BLaER1 treated with 17β-estradiol and CSF1 and Interleukin-3, amounts not matched to agents 10 nM and 100 nM (cell line): Measurements from ENCODE around the gene PPP2R2D.

Experiments
- H3K27ac ChIP-seq, 11 experiments: shearing (Covaris generic); formaldehyde crosslinking; 2 replicates each; pipeline ENCODE4 v1.8.1; 2022
- H3K27me3 ChIP-seq, 11 experiments: shearing (Covaris generic); formaldehyde crosslinking; 2 replicates each; pipeline ENCODE4 v1.8.1; 2022
- H3K36me3 ChIP-seq, 11 experiments: shearing (Covaris generic); formaldehyde crosslinking; 2 replicates each; pipeline ENCODE4 v1.8.1; 2022
- H3K4me1 ChIP-seq, 10 experiments: shearing (Covaris generic); formaldehyde crosslinking; 2 replicates each; pipeline ENCODE4 v1.8.1; 2022
- H3K4me2 ChIP-seq, 11 experiments: shearing (Covaris generic); formaldehyde crosslinking; 2 replicates each; pipeline ENCODE4 v1.8.1; 2022
- H3K4me3 ChIP-seq, 10 experiments: shearing (Covaris generic); formaldehyde crosslinking; 2 replicates each; pipeline ENCODE4 v1.8.1; 2022
- H3K9ac ChIP-seq, 11 experiments: shearing (Covaris generic); formaldehyde crosslinking; 2 replicates each; pipeline ENCODE4 v1.8.1; 2022
- H3K9me3 ChIP-seq, 11 experiments: shearing (Covaris generic); formaldehyde crosslinking; replicated peaks in 1 of 11; 2 replicates each; pipeline ENCODE4 v1.8.1; 2022
- H4K20me1 ChIP-seq, 11 experiments: shearing (Covaris generic); formaldehyde crosslinking; 2 replicates each; pipeline ENCODE4 v1.8.1; 2022
- Cebpa-rat ChIP-seq, 11 experiments: shearing (Covaris generic); IDR thresholded peaks; 2 replicates each; pipeline ENCODE4 v1.8.1; 2022

The PPP2R2D gene

GRCh38 chr10:131900350-131901152, at the start of gene PPP2R2D:
PPP2R2D (plus strand) TSS chr10:131901008; CDS start chr10:131901149, 141 bp downstream.
- H3K4me1 ChIP-seq = peaks cover 52 to 82% (median 77%) of the 10 kb centered on the region in 10 experiments
- H3K9me3 ChIP-seq = no peaks in the 10 kb centered on the region
- peak within 1 kb of the TSS; percentile 76 to 89 (median 82) for H3K4me3 ChIP-seq
- peak within 1 kb of the TSS; percentile 79 to 92 (median 88) for H3K27ac ChIP-seq
- H3K9ac ChIP-seq = peak within 1 kb of the TSS; percentile 83 to 97 (median 92)
- H4K20me1 ChIP-seq = peaks cover 38 to 47% (median 42%) of the 10 kb centered on the region in 11 experiments
- peak within 1 kb of the TSS; percentile 85 to 100 (median 95) for H3K4me2 ChIP-seq
- no peak for TF ChIP-seq Cebpa-rat (IDR thresholded peaks at IDR 0.05)
- no peaks in the 10 kb centered on the region for H3K27me3 ChIP-seq
- H3K36me3 ChIP-seq = peaks cover under 1 to 23% (median 13%) of the 10 kb centered on the region in 11 experiments; a peak in 20 of 22 replicates

- TF ChIP-seq Cebpa-rat (IDR thresholded peaks at IDR 0.05) = no peak
Measured at GRCh38 chr10:131851346-131851745, 49.5 kb upstream of the PPP2R2D start.

GRCh38 chr10:131852176-131852822, 48.5 kb upstream of the PPP2R2D start:
- peaks cover 0 to 23% (median 18%) of the 10 kb centered on the region in 10 experiments; a peak in 16 of 20 replicates for H3K4me1 ChIP-seq
- no peak overlapping the region for H3K27ac ChIP-seq
- no peak overlapping the region for H3K4me3 ChIP-seq
- H4K20me1 ChIP-seq = peaks cover 0 to 22% (median 0%) of the 10 kb centered on the region in 11 experiments; a peak in 4 of 22 replicates
- peaks cover 0 to 17% (median 0%) of the 10 kb centered on the region in 11 experiments; a peak in 8 of 22 replicates for H3K27me3 ChIP-seq
- no peak for TF ChIP-seq Cebpa-rat (IDR thresholded peaks at IDR 0.05)
- H3K4me2 ChIP-seq = no peak overlapping the region
- no peaks in the 10 kb centered on the region for H3K9me3 ChIP-seq
- H3K36me3 ChIP-seq = no peaks in the 10 kb centered on the region
- H3K9ac ChIP-seq = no peak overlapping the region

More at GRCh38 chr10:131851346-131851745, 49.5 kb upstream of the PPP2R2D start:
- Histone ChIP-seq H3K27ac (no peak overlapping the region), H3K4me1 (peaks cover 0 to 18% (median 13%) of the 10 kb centered on the region in 10 experiments; a peak in 16 of 20 replicates), H3K9ac (no peak overlapping the region), H3K4me3 (no peak overlapping the region), H3K27me3 (peaks cover 0 to 8% (median 0%) of the 10 kb centered on the region in 11 experiments; a peak in 5 of 22 replicates), H3K9me3 (no peaks in the 10 kb centered on the region), H4K20me1 (peaks cover 0 to 22% (median 0%) of the 10 kb centered on the region in 11 experiments; a peak in 4 of 22 replicates), H3K4me2 (no peak overlapping the region), H3K36me3 (no peaks in the 10 kb centered on the region)

- Histone ChIP-seq H3K27me3 (peaks cover 0 to 22% (median 0%) of the 10 kb centered on the region in 11 experiments; a peak in 8 of 22 replicates), H4K20me1 (peaks cover 0 to 22% (median 0%) of the 10 kb centered on the region in 11 experiments; a peak in 4 of 22 replicates), H3K4me2 (no peak overlapping the region), H3K4me1 (peaks cover 0 to 30% (median 25%) of the 10 kb centered on the region in 10 experiments; a peak in 16 of 20 replicates), H3K9me3 (no peaks in the 10 kb centered on the region), H3K4me3 (no peak overlapping the region), H3K36me3 (no peaks in the 10 kb centered on the region), H3K9ac (no peak overlapping the region), H3K27ac (no peak overlapping the region)
- TF ChIP-seq Cebpa-rat (IDR thresholded peaks at IDR 0.05) = no peak
Measured at GRCh38 chr10:131852823-131853609, 47.8 kb upstream of the PPP2R2D start.

GRCh38 chr10:131853610-131853964, 47.2 kb upstream of the PPP2R2D start:
- H3K27me3 ChIP-seq = peaks cover 0 to 22% (median 0%) of the 10 kb centered on the region in 11 experiments; a peak in 8 of 22 replicates
- H3K9me3 ChIP-seq = no peaks in the 10 kb centered on the region
- no peak overlapping the region for H3K4me3 ChIP-seq
- H3K9ac ChIP-seq = no peak overlapping the region
- TF ChIP-seq Cebpa-rat (IDR thresholded peaks at IDR 0.05) = no peak
- H3K4me1 ChIP-seq = peaks cover 0 to 34% (median 31%) of the 10 kb centered on the region in 10 experiments; a peak in 16 of 20 replicates
- H3K4me2 ChIP-seq = no peak overlapping the region
- H3K27ac ChIP-seq = no peak overlapping the region
- H4K20me1 ChIP-seq = peaks cover 0 to 22% (median 0%) of the 10 kb centered on the region in 11 experiments; a peak in 4 of 22 replicates
- H3K36me3 ChIP-seq = no peaks in the 10 kb centered on the region

GRCh38 chr10:131854579-131855335, 46.1 kb upstream of the PPP2R2D start:
- H3K9ac ChIP-seq = no peak overlapping the region
- peaks cover 0 to 38% (median 34%) of the 10 kb centered on the region in 10 experiments; a peak in 16 of 20 replicates for H3K4me1 ChIP-seq
- H3K36me3 ChIP-seq = no peaks in the 10 kb centered on the region
- H3K27me3 ChIP-seq = peaks cover 0 to 22% (median 0%) of the 10 kb centered on the region in 11 experiments; a peak in 8 of 22 replicates
- no peak overlapping the region for H3K4me2 ChIP-seq
- no peak for TF ChIP-seq Cebpa-rat (IDR thresholded peaks at IDR 0.05)
- no peak overlapping the region for H3K4me3 ChIP-seq
- H4K20me1 ChIP-seq = peaks cover 0 to 22% (median 0%) of the 10 kb centered on the region in 11 experiments; a peak in 4 of 22 replicates
- no peaks in the 10 kb centered on the region for H3K9me3 ChIP-seq
- H3K27ac ChIP-seq = no peak overlapping the region

- H3K4me2 ChIP-seq = peak overlapping the region in 8 of 11 experiments; percentile 48 to 86 (median 76); a peak in 15 of 22 replicates
- H3K36me3 ChIP-seq = no peaks in the 10 kb centered on the region
- no peak overlapping the region; a peak in 1 of 22 replicates for H3K9ac ChIP-seq
- no peaks in the 10 kb centered on the region for H3K9me3 ChIP-seq
- TF ChIP-seq Cebpa-rat (IDR thresholded peaks at IDR 0.05) = no peak
- H3K27me3 ChIP-seq = peaks cover 0 to 22% (median 0%) of the 10 kb centered on the region in 11 experiments; a peak in 8 of 22 replicates
- peaks cover 0 to 38% (median 34%) of the 10 kb centered on the region in 10 experiments; a peak in 16 of 20 replicates for H3K4me1 ChIP-seq
- no peak overlapping the region for H3K27ac ChIP-seq
- no peak overlapping the region for H3K4me3 ChIP-seq
- H4K20me1 ChIP-seq = peaks cover 0 to 24% (median 0%) of the 10 kb centered on the region in 11 experiments; a peak in 3 of 22 replicates
Measured at GRCh38 chr10:131855461-131856401, 45.1 kb upstream of the PPP2R2D start.
